Measurements from ENCODE around the gene CFAP107.

GRCh38 chr1:12717301-12717838, 28.6 kb upstream of the CFAP107 start:
- TF ChIP-seq CTCF (IDR thresholded peaks at IDR 0.05; ENCODE audit: insufficient read depth, low read depth, low read length), result no peak
- no peak for TF ChIP-seq EZH2 (IDR thresholded peaks at IDR 0.05; ENCODE audit: insufficient read depth, low read length)

Measured in astrocyte (in vitro differentiated cells and primary cell).